NCI-H2227 (cell line): ENCODE results near the gene TBX1.
"Not testable (repeated sequence)": the region's sequence is repeated elsewhere in the genome, so short reads cannot be mapped to it uniquely, and the experiment has no call there.

Experiments used
- DNase-seq: peaks from one replicate; lab custom pipeline; 2025; ENCODE audit not compliant: unreplicated experiment; lab: John Stamatoyannopoulos, UW

Gene TBX1

GRCh38 chr22:19779685-19780268 lies 19.2 kb downstream of the TBX1 start:
- DNase-seq = no peak

- no peak for DNase-seq
Measured at GRCh38 chr22:19782533-19782932, 22.0 kb downstream of the TBX1 start.

- no peak for DNase-seq
Measured at GRCh38 chr22:19783586-19784383, 23.2 kb downstream of the TBX1 start.

- no peak for DNase-seq
Measured at GRCh38 chr22:19784384-19785175, 24.0 kb downstream of the TBX1 start.

GRCh38 chr22:19785461-19786263 lies 25.1 kb downstream of the TBX1 start:
- DNase-seq = no peak

- DNase-seq = no peak
Measured at GRCh38 chr22:19786264-19786585, 25.6 kb downstream of the TBX1 start.

GRCh38 chr22:19786959-19787848 lies 26.6 kb downstream of the TBX1 start:
- no peak for DNase-seq

GRCh38 chr22:19787849-19788141 lies 27.2 kb downstream of the TBX1 start:
- DNase-seq = no peak

GRCh38 chr22:19788661-19789225 lies 28.2 kb downstream of the TBX1 start:
- no peak for DNase-seq

GRCh38 chr22:19789406-19789805 lies 28.8 kb downstream of the TBX1 start:
- no peak for DNase-seq

GRCh38 chr22:19789828-19790227 lies 29.2 kb downstream of the TBX1 start:
- no peak for DNase-seq

GRCh38 chr22:19791243-19791642 lies 30.7 kb downstream of the TBX1 start:
- no peak for DNase-seq

- no peak for DNase-seq
Measured at GRCh38 chr22:19791894-19792293, 31.3 kb downstream of the TBX1 start.

- DNase-seq = not testable (repeated sequence)
Measured at GRCh38 chr22:19792383-19792896, 31.9 kb downstream of the TBX1 start.

- DNase-seq = no peak
Measured at GRCh38 chr22:19793161-19793560, 32.6 kb downstream of the TBX1 start.

- no peak for DNase-seq
Measured at GRCh38 chr22:19793661-19794310, 33.2 kb downstream of the TBX1 start.

GRCh38 chr22:19795617-19796008 lies 35.0 kb downstream of the TBX1 start:
- DNase-seq = no peak

GRCh38 chr22:19796160-19796559 lies 35.6 kb downstream of the TBX1 start:
- DNase-seq = no peak
